Measurements from ENCODE around the gene RANBP9. TPM values are rescaled to one million over a fixed set of nuclear protein-coding genes. Genes with fewer than 3 reads are reported as not detected.

RANBP9 gene
- total RNA-seq, 1 donor from 2014 or later, result 40.4 TPM

GRCh38 chr6:13710552-13711323 lies 897 bp downstream of the RANBP9 start:
- H3K36me3 Mint-ChIP-seq, result peaks cover 12% of the 10 kb centered on the region
- H3K27me3 Mint-ChIP-seq, result no peaks in the 10 kb centered on the region
- H3K9me3 Mint-ChIP-seq, result no peaks in the 10 kb centered on the region
- peak overlapping the region; percentile 100 for H3K4me3 Mint-ChIP-seq
- H3K4me1 Mint-ChIP-seq (ENCODE audit: unreplicated experiment), result peaks cover 26% of the 10 kb centered on the region
- H3K27ac Mint-ChIP-seq, result peak overlapping the region; percentile 98
- TF ChIP-seq CTCF (conservative IDR thresholded peaks at IDR 0.05), result no peak
- DNase-seq (ENCODE audit: extremely low spot score, unreplicated experiment), result peak; percentile 74

GRCh38 chr6:13709689-13710551 lies 1.7 kb downstream of the RANBP9 start:
- no peak for DNase-seq (ENCODE audit: extremely low spot score, unreplicated experiment)
- TF ChIP-seq CTCF (conservative IDR thresholded peaks at IDR 0.05), result no peak
- no peaks in the 10 kb centered on the region for H3K9me3 Mint-ChIP-seq
- H3K27ac Mint-ChIP-seq, result peak overlapping the region; percentile 98
- no peaks in the 10 kb centered on the region for H3K27me3 Mint-ChIP-seq
- H3K4me3 Mint-ChIP-seq, result peak overlapping the region; percentile 100
- H3K4me1 Mint-ChIP-seq (ENCODE audit: unreplicated experiment), result peaks cover 26% of the 10 kb centered on the region
- H3K36me3 Mint-ChIP-seq, result peaks cover 12% of the 10 kb centered on the region

DNA sequence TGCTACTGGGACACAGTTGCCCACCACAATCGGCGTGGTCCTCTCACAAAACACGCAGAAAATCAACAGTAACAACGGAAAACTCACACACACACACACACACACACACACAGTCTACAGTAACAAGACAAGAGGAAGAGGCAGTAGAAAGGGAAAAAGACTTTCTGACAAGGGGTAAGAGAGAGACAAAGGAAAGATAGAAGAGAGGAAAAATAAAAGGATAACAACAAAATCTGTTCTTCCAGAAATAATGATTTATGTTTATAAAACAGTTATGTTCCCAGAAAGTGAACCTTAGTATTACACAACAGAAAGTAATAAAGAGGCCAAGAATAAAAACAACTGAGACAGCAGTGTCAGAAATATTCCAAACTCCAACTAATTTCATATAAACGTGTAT lies 2.9 kb downstream of the RANBP9 start:
- Mint-ChIP-seq H3K4me3 (peak overlapping the region; percentile 100), H3K36me3 (peaks cover 12% of the 10 kb centered on the region), H3K27me3 (no peaks in the 10 kb centered on the region), H3K4me1 (ENCODE audit: unreplicated experiment) (peaks cover 26% of the 10 kb centered on the region), H3K27ac (peak overlapping the region; percentile 98), H3K9me3 (no peaks in the 10 kb centered on the region)
- TF ChIP-seq CTCF (conservative IDR thresholded peaks at IDR 0.05), result no peak
- DNase-seq (ENCODE audit: extremely low spot score, unreplicated experiment), result no peak

GRCh38 chr6:13703496-13703895 lies 8.1 kb downstream of the RANBP9 start:
- no peak overlapping the region for H3K27ac Mint-ChIP-seq
- H3K27me3 Mint-ChIP-seq, result no peaks in the 10 kb centered on the region
- DNase-seq (ENCODE audit: extremely low spot score, unreplicated experiment), result no peak
- peaks cover 14% of the 10 kb centered on the region for H3K4me1 Mint-ChIP-seq (ENCODE audit: unreplicated experiment)
- no peak for TF ChIP-seq CTCF (conservative IDR thresholded peaks at IDR 0.05)
- no peak overlapping the region for H3K4me3 Mint-ChIP-seq
- H3K36me3 Mint-ChIP-seq, result peaks cover 8% of the 10 kb centered on the region
- no peaks in the 10 kb centered on the region for H3K9me3 Mint-ChIP-seq

GRCh38 chr6:13702809-13703302 lies 8.8 kb downstream of the RANBP9 start:
- no peak overlapping the region for H3K27ac Mint-ChIP-seq
- H3K9me3 Mint-ChIP-seq, result no peaks in the 10 kb centered on the region
- no peak overlapping the region for H3K4me3 Mint-ChIP-seq
- no peak for DNase-seq (ENCODE audit: extremely low spot score, unreplicated experiment)
- H3K4me1 Mint-ChIP-seq (ENCODE audit: unreplicated experiment), result peaks cover 11% of the 10 kb centered on the region
- TF ChIP-seq CTCF (conservative IDR thresholded peaks at IDR 0.05), result no peak
- H3K27me3 Mint-ChIP-seq, result no peaks in the 10 kb centered on the region
- peaks cover 6% of the 10 kb centered on the region for H3K36me3 Mint-ChIP-seq
